GM18951 (cell line): ENCODE data around the gene NOS2.

Experiments used
- POLR2A ChIP-seq: IDR thresholded peaks from 4 replicates; pipeline ENCODE4 v1.6.1; 2011; ENCODE audit warnings: mild to moderate bottlenecking; ENCODE audit not compliant: insufficient read length, insufficient read depth; ENCODE audit errors: extremely low read depth
- in situ Hi-C: fragments of 300-500 bp; cut with MboI; formaldehyde crosslinking; loops from one replicate; pipeline ENCODE4 v1.12.0; 2022; ENCODE audit warnings: low sequenced_read_pairs, mixed read lengths, inconsistent platforms; ENCODE audit not compliant: unreplicated experiment

The NOS2 gene

GRCh38 chr17:27808628-27809027, 8.3 kb upstream of the NOS2 start:
- TF ChIP-seq POLR2A = no peak
- in situ Hi-C loops = loop anchor here (10.0 kb wide), 1 partner anchor 66 kb away; no protein-coding TSS in a partner anchor

GRCh38 chr17:27807567-27808470, 7.5 kb upstream of the NOS2 start:
- in situ Hi-C loops = loop anchor here (10.0 kb wide), 1 partner anchor 67 kb away; no protein-coding TSS in a partner anchor
- peak; percentile 67 for TF ChIP-seq POLR2A

- TF ChIP-seq POLR2A = no peak
- in situ Hi-C loops = loop anchor here (10.0 kb wide), 1 partner anchor 69 kb away; no protein-coding TSS in a partner anchor
These were observed 5.3 kb upstream of the NOS2 start for GRCh38 chr17:27805520-27806146.

- in situ Hi-C loops = loop anchor here (10.0 kb wide), 1 partner anchor 71 kb away; no protein-coding TSS in a partner anchor
- TF ChIP-seq POLR2A = no peak
These were observed 3.8 kb upstream of the NOS2 start for GRCh38 chr17:27804113-27804512.

GRCh38 chr17:27802962-27803680, 2.8 kb upstream of the NOS2 start:
- in situ Hi-C loops = loop anchor here (10.0 kb wide), 1 partner anchor 72 kb away; no protein-coding TSS in a partner anchor
- TF ChIP-seq POLR2A = no peak

GRCh38 chr17:27802033-27802432, 1.7 kb upstream of the NOS2 start:
- no peak for TF ChIP-seq POLR2A
- in situ Hi-C loops = loop anchor here (10.0 kb wide), 1 partner anchor 73 kb away; no protein-coding TSS in a partner anchor

- in situ Hi-C loops = no loop called here
- no peak for TF ChIP-seq POLR2A
These were observed 2.0 kb downstream of the NOS2 start for GRCh38 chr17:27798376-27798775.

- TF ChIP-seq POLR2A = no peak
- in situ Hi-C loops = no loop called here
These were observed 2.8 kb downstream of the NOS2 start for GRCh38 chr17:27797390-27798091.

GRCh38 chr17:27793906-27794569, 6.3 kb downstream of the NOS2 start:
- no peak for TF ChIP-seq POLR2A
- in situ Hi-C loops = no loop called here

- in situ Hi-C loops = no loop called here
These were observed 7.0 kb downstream of the NOS2 start for GRCh38 chr17:27793168-27793905.

GRCh38 chr17:27792095-27792494, 8.2 kb downstream of the NOS2 start:
- in situ Hi-C loops = no loop called here
- no peak for TF ChIP-seq POLR2A

More at GRCh38 chr17:27793168-27793905, 7.0 kb downstream of the NOS2 start:
- no peak for TF ChIP-seq POLR2A
